Measurements from ENCODE around the gene PPDPF. TPM values are rescaled to one million over a fixed set of nuclear protein-coding genes. Genes with fewer than 3 reads are reported as not detected.

PPDPF gene
- total and polyA plus RNA-seq, 11 donors = 182 to 442 (median 269) TPM

GRCh38 chr20:63540417-63541186 lies 20.0 kb downstream of the PPDPF start:
- ATAC-seq (no peak), DNase-seq (no peak)
- peaks cover 0 to 18% (median 0%) of the 10 kb centered on the region in 9 donors for H3K27me3 ChIP-seq
- no peaks in the 10 kb centered on the region for H3K36me3 ChIP-seq
- H3K27ac ChIP-seq = no peak overlapping the region
- intact Hi-C loops (cut with DNase I) = loop anchor here in 3 of 10 donors (2.0 to 10.0 kb wide), 3 partner anchors 72 to 324 kb away; partner anchors contain the start of genes ABHD16B (in 1 of the 3) and TPD52L2 (in 1 of the 3)
- no peak for TF ChIP-seq CTCF (IDR thresholded peaks at IDR 0.05)
- no peak for TF ChIP-seq POLR2A (IDR thresholded peaks at IDR 0.05)
- WGBS, 4 donors = 57 to 66% (median 62%) methylated on average over 25 to 49 of the region's 49 CpGs
- H3K9me3 ChIP-seq = no peaks in the 10 kb centered on the region
- H3K4me3 ChIP-seq = no peak overlapping the region
- peaks cover 0 to 24% (median 11%) of the 10 kb centered on the region in 12 donors for H3K4me1 ChIP-seq

DNA sequence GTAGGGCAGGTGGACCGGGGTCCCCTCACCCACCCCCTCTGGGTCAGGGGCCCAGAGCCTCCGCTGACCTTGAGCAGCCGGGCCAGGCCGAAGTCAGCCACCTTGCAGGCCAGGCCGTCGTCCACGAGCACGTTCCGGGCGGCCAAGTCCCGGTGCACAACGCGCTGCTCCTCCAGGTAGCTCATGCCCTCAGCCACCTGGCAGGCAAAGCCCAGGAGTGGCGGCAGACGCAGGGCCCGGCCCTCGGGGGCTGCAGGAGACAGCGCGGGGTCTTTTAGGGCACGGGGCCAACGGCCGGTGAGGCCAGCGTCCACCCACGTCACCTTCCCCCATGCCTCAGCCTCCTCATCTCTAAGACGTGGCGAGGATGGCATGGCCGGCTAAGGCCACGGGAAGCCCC lies 20.8 kb downstream of the PPDPF start:
- no peaks in the 10 kb centered on the region for H3K9me3 ChIP-seq
- H3K27me3 ChIP-seq = peaks cover 0 to 15% (median 0%) of the 10 kb centered on the region in 9 donors
- no peaks in the 10 kb centered on the region for H3K36me3 ChIP-seq
- ATAC-seq (no peak), DNase-seq (no peak)
- no peak overlapping the region for H3K4me3 ChIP-seq
- H3K4me1 ChIP-seq = peaks cover 0 to 23% (median 11%) of the 10 kb centered on the region in 12 donors
- TF ChIP-seq CTCF (IDR thresholded peaks at IDR 0.05) (no peak), POLR2A (IDR thresholded peaks at IDR 0.05) (no peak)
- no peak overlapping the region for H3K27ac ChIP-seq
- 93 to 95% (median 95%) methylated on average over 14 to 28 of the region's 28 CpGs for WGBS, 4 donors
- intact Hi-C loops (cut with DNase I) = loop anchor here in 3 of 10 donors (2.0 to 10.0 kb wide), 3 partner anchors 71 to 323 kb away; partner anchors contain the start of genes ABHD16B (in 1 of the 3) and TPD52L2 (in 1 of the 3)

DNA sequence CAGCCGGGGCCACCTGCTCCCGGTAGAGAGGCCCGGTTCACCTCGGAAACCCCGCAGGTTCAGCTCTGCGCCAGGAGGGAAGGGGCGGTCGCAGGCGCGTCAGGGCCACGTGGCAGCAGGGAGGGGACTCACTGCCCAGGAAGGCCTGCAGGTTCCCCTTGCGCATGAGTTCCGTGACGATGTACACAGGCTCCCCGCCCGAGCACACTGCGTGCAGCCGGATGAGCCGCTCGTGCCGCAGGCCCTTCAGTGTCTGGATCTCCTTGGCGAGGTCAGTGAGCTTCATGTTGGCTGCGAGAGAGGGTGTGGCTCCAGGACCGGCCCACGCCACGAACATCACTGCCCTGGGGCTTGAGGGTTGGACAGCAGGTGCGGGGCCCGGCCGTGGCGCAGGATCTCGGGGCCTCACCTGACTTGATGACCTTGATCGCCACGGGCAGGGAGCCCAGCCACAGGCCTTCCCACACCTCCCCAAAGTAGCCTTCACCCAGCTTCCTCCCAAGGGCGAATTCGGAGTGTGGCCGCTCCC lies 21.5 kb downstream of the PPDPF start:
- no peak for DNase-seq
- Histone ChIP-seq H3K36me3 (no peaks in the 10 kb centered on the region), H3K27ac (no peak overlapping the region), H3K27me3 (peaks cover 0 to 13% (median under 1%) of the 10 kb centered on the region in 9 donors), H3K4me3 (no peak overlapping the region), H3K4me1 (peaks cover 0 to 17% (median 10%) of the 10 kb centered on the region in 12 donors), H3K9me3 (no peaks in the 10 kb centered on the region)
- intact Hi-C loops (cut with DNase I) = loop anchor here in 2 of 10 donors (10.0 kb wide), 2 partner anchors 73 to 323 kb away; partner anchors contain the start of genes ABHD16B (in 1 of the 2) and TPD52L2 (in 1 of the 2)
- TF ChIP-seq POLR2A (IDR thresholded peaks at IDR 0.05) (no peak), CTCF (IDR thresholded peaks at IDR 0.05) (no peak)
- 82 to 86% (median 84%) methylated on average over 17 to 36 of the region's 36 CpGs for WGBS, 4 donors
- no peak for ATAC-seq

DNA sequence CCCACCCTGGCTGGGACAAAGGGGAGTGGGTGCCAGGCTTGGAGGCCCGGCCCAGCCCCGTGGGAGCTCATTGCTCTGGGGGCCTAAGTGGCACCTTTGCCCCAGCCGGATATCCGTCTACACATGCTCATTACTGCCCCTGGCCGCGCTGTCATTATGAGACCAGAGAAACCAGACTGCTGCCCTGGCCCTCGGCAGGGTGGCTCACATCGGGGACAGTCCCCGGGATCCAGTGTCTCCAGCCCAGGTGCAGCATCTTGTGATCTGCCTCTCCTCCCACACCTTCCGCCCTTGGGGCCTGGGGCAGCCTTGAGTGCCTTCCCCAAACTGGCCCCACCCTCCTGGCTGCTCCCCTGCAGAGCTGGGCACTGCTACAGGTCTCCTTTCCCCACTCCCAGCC lies 22.1 kb downstream of the PPDPF start:
- H3K36me3 ChIP-seq = no peaks in the 10 kb centered on the region
- TF ChIP-seq CTCF (IDR thresholded peaks at IDR 0.05) (no peak), POLR2A (IDR thresholded peaks at IDR 0.05) (no peak)
- no peak overlapping the region for H3K4me3 ChIP-seq
- 86 to 99% (median 89%) methylated on average over 6 to 10 of the region's 10 CpGs for WGBS, 4 donors
- intact Hi-C loops (cut with DNase I) = loop anchor here in 2 of 10 donors (10.0 kb wide), 2 partner anchors 72 to 322 kb away; partner anchors contain the start of genes ABHD16B (in 1 of the 2) and TPD52L2 (in 1 of the 2)
- H3K9me3 ChIP-seq = no peaks in the 10 kb centered on the region
- DNase-seq (no peak), ATAC-seq (no peak)
- H3K4me1 ChIP-seq = peaks cover 0 to 11% (median 6%) of the 10 kb centered on the region in 12 donors
- peaks cover 0 to 14% (median 6%) of the 10 kb centered on the region in 9 donors for H3K27me3 ChIP-seq
- no peak overlapping the region for H3K27ac ChIP-seq
